ENCODE measurements around the gene CDA. TPM values are rescaled to one million over a fixed set of nuclear protein-coding genes. Genes with fewer than 3 reads are reported as not detected.

CDA gene
- total RNA-seq, 1 donor, result 0.27 TPM

DNA sequence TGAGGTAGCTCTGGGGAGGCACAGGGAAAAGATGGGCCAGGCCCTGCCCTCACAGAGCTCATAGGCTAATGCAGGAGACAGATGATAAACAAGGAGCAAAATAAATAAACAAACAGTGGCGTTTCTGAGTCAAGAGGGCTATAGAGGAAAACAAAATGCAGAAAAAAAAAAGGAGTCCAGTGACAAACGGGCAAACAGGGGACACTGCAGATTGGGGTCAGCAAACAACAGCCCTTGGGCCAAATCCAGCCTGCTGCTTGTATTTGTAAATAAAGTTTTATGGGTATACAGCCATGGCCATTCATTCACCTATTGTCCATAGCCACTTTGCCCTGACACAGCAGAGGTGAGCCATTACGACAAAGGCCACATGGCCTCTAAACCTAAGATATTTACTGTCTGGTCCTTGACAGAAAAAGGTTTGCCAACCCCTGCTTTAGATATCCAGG is 25.3 kb downstream of the CDA start:
- no peak for DNase-seq (ENCODE audit: low read depth)
- no peak overlapping the region for H3K4me3 ChIP-seq (ENCODE audit: low read depth, low read length)
- TF ChIP-seq, protein P1, sequence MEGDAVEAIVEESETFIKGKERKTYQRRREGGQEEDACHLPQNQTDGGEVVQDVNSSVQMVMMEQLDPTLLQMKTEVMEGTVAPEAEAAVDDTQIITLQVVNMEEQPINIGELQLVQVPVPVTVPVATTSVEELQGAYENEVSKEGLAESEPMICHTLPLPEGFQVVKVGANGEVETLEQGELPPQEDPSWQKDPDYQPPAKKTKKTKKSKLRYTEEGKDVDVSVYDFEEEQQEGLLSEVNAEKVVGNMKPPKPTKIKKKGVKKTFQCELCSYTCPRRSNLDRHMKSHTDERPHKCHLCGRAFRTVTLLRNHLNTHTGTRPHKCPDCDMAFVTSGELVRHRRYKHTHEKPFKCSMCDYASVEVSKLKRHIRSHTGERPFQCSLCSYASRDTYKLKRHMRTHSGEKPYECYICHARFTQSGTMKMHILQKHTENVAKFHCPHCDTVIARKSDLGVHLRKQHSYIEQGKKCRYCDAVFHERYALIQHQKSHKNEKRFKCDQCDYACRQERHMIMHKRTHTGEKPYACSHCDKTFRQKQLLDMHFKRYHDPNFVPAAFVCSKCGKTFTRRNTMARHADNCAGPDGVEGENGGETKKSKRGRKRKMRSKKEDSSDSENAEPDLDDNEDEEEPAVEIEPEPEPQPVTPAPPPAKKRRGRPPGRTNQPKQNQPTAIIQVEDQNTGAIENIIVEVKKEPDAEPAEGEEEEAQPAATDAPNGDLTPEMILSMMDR (IDR thresholded peaks at IDR 0.05; ENCODE audit: insufficient read depth, low read length), result no peak

DNA sequence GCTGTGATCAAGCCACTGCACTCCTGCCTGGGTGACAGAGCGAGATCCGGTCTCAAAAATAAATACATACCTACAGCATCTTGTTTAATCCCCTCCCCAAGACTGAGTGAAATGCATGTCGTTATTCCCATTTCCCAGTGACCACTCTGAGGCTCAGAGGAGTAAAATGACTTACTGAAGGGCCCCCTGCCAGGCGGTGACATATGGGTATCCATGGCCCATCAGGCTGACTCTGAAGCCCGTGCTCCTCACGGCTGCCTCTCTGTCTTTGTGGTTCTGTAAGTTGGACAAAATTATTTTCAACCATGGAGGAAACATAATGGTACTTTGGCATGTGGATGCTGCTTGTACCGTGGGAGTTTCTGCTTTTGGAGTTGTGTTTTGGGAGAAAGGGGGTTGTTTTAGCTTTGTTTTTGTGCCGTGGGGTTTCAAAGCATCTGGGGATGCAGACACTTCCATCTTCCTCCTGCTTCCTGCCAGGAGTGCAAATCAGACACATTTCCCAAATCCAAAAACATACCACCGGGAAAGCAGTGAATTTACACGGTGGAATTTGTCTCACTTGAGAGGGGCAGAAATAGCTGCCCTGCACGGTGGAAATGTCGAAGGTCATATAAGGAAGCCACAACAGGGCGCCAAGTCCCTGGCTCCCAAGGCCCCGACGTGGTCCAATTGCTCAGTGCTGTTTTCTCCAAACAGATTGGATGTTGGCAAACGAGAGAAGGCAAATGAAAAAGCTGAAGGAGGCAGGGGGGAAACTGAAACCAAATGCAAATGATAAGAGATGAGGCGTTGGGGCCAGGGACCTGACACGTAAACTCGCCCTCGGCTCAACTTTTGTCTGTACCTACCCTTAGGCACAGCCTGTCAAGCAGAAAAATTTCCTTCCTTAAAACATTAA is 27.3 kb downstream of the CDA start:
- peak; percentile 42 for DNase-seq (ENCODE audit: low read depth)
- H3K4me3 ChIP-seq (ENCODE audit: low read depth, low read length), result no peak overlapping the region
- TF ChIP-seq, protein P1 (IDR thresholded peaks at IDR 0.05; ENCODE audit: insufficient read depth, low read length), result no peak

DNA sequence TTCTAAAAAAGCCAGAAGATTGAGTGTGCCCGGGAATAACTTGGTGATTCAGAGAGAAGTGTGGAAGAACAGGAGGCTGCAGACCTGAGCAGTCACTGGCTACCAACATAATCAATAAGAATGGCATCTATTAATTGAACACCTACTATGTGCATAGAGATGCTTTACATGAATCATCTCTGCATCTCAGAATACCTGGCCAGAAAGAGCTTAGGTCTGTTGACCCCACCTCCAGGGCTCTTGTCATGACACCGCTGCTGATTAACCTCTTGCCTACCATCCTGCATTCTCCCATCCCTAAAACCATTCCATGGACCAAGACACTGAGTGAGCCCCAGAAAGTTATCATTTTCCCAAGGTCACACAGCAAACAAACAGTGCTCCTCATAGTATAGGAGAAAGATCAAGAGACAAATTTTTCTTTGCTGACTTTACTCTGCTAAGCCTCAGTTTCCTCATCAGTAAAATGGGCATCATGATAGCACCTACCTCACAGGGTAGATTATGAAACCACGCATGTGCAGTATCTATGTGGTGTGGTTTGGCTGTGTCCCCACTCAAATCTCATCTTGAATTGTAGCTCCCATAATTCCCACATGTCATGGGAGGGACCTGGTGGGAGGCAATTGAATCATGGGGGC is 28.1 kb downstream of the CDA start:
- TF ChIP-seq, protein P1 (IDR thresholded peaks at IDR 0.05; ENCODE audit: insufficient read depth, low read length), result no peak
- no peak overlapping the region for H3K4me3 ChIP-seq (ENCODE audit: low read depth, low read length)
- no peak for DNase-seq (ENCODE audit: low read depth)

DNA sequence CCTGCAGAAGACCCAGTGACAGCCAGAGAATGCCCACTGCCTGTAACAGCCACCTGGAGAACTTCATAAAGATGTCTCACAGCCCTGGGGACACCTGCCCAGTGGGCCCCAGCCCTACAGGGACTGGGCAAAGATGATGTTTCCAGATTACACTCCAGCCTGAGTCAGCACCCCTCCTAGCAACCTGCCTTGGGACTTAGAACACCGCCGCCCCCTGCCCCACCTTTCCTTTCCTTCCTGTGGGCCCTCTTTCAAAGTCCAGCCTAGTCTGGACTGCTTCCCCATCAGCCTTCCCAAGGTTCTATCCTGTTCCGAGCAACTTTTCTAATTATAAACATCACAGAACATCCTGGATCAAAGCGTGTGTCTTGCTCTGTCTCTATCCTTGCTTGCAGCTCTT is 29.7 kb downstream of the CDA start:
- no peak overlapping the region for H3K4me3 ChIP-seq (ENCODE audit: low read depth, low read length)
- TF ChIP-seq, protein P1 (IDR thresholded peaks at IDR 0.05; ENCODE audit: insufficient read depth, low read length), result no peak
- DNase-seq (ENCODE audit: low read depth), result no peak

DNA sequence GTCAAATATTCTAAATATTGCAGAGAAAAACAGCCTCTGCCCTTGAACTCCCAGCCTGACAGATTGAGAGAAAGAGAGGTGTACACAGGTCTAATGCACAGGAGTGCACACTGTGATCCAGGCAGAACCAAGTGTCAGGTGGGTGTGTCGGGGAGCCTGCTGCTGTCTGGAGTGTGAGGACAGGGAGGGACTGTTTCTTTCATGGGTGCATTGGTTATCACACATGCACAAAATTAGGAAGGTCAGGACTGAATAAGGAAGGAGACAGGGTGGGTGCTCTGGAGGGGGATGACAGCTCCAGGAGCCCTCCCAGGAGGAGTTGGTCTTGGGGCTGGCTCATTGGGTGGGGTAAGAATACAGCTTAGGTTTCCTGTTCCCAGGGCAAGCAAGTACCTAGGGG is 31.1 kb downstream of the CDA start:
- no peak for DNase-seq (ENCODE audit: low read depth)

DNA sequence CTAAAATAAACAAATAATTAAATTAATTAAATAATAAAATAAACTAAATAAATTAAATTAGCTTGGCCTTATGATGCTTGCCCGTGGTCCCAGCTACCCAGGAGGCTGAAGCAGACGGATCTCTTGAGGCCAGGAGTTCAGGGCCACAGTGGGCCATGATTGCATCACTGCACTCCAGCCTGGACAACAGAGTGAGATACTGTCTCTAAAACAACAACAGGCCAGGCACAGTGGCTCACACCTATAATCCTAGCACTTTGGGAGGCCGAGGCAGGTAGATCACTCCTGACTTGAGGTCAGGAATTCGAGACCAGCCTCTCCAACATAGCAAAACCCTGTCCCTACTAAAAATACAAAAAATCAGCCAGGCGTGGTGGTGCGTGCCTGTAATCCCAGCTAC is 32.1 kb downstream of the CDA start:
- DNase-seq (ENCODE audit: low read depth), result no peak
- TF ChIP-seq, protein P1 (IDR thresholded peaks at IDR 0.05; ENCODE audit: insufficient read depth, low read length), result no peak
- no peak overlapping the region for H3K4me3 ChIP-seq (ENCODE audit: low read depth, low read length)

More for the DNA sequence above, 31.1 kb downstream of the CDA start:
- H3K4me3 ChIP-seq (ENCODE audit: low read depth, low read length), result no peak overlapping the region
- TF ChIP-seq, protein P1 (IDR thresholded peaks at IDR 0.05; ENCODE audit: insufficient read depth, low read length), result no peak
